GM12878 (cell line): ENCODE measurements around the gene IL19. TPM values are rescaled to one million over a fixed set of nuclear protein-coding genes. Genes with fewer than 3 reads are reported as not detected.

Experiments
- ATAC-seq: fragments of 200-7000 bp; cut with Tn5 transposase; 3 replicates; pipeline ENCODE4 v1.9.1; 2020; ENCODE audit warnings: mild to moderate bottlenecking, moderate library complexity
- BruUV-seq: library from RNA; stranded (reverse); fragments of 400-500 nt; replicated peaks from 2 replicates; lab custom pipeline; 2021; lab: Mats Ljungman, UMichigan
- CTCF ChIA-PET: fragments of 300-600 bp; sonication (Branson Sonifier 250); formaldehyde crosslinking; extraction: SDS; loops from one replicate; lab custom pipeline; 2021; ENCODE audit warnings: inconsistent platforms; lab: Yijun Ruan, JAX
- POLR2A ChIA-PET: fragments of 350-600 bp; formaldehyde crosslinking; extraction: SDS; loops from one replicate; lab custom pipeline; 2021; ENCODE audit warnings: inconsistent platforms; lab: Charles Lee
- RAD21 ChIA-PET: fragments of 300-600 bp; sonication (Branson Sonifier 250); formaldehyde crosslinking; loops from one replicate; lab custom pipeline; 2023; ENCODE audit warnings: antibody characterized with exemption; ENCODE audit not compliant: unreplicated experiment; lab: Charles Lee
- SMC1A ChIA-PET: fragments of 300-600 bp; sonication (Branson Sonifier 250); formaldehyde crosslinking; loops from one replicate; lab custom pipeline; 2023; ENCODE audit not compliant: unreplicated experiment, uncharacterized antibody; lab: Charles Lee
- DNase-seq: peaks from one replicate; pipeline ENCODE4 v3.0.0-alpha.2; 2011; ENCODE audit warnings: low read depth, low spot score
- FAIRE-seq: peaks from 3 replicates; lab custom pipeline; 2011; peaks lifted over from hg19 to GRCh38; lab: Jason Lieb, UNC
- H2AFZ ChIP-seq: 2 replicates; pipeline ENCODE4 v1.6.0; 2011; ENCODE audit warnings: low read depth, low read length, control low read depth; ENCODE audit not compliant: control insufficient read depth
- H3K27ac ChIP-seq: 2 replicates; pipeline ENCODE4 v1.5.1; 2011; ENCODE audit warnings: control low read depth; ENCODE audit not compliant: control insufficient read depth, insufficient read depth
- H3K27me3 ChIP-seq, 2 experiments: replicated peaks in 1 of 2; 2 replicates each; pipeline versions ENCODE4 v1.6.0 to v1.6.1; 2011; ENCODE audit warnings: low read length in 1 of 2; ENCODE audit not compliant: control insufficient read depth in 2 of 2, insufficient read depth in 2 of 2
- H3K36me3 ChIP-seq, 2 experiments: 2 replicates each; pipeline ENCODE4 v1.5.1; 2011; ENCODE audit warnings: low read length in 1 of 2; ENCODE audit not compliant: control insufficient read depth in 2 of 2, insufficient read depth in 2 of 2
- H3K4me1 ChIP-seq: 2 replicates; pipeline ENCODE4 v1.6.1; 2011; ENCODE audit warnings: mild to moderate bottlenecking, low read length, moderate library complexity, mixed read lengths; ENCODE audit not compliant: control insufficient read depth, insufficient read depth
- H3K4me2 ChIP-seq: 2 replicates; pipeline ENCODE4 v1.6.0; 2011; ENCODE audit warnings: control low read depth; ENCODE audit not compliant: control insufficient read depth, insufficient read depth
- H3K4me3 ChIP-seq: fragments of 200-600 bp; sonication (generic); 2 replicates; pipeline ENCODE4 v1.5.1; 2016
- H3K79me2 ChIP-seq: 2 replicates; pipeline ENCODE4 v1.6.0; 2011; ENCODE audit warnings: low read length; ENCODE audit not compliant: control insufficient read depth, insufficient read depth
- H3K9ac ChIP-seq: 2 replicates; pipeline ENCODE4 v1.8.0; 2011; ENCODE audit warnings: low read length, control low read depth, mixed read lengths; ENCODE audit not compliant: control insufficient read depth, insufficient read depth
- H3K9me3 ChIP-seq: replicated peaks from 3 replicates; pipeline ENCODE4 v1.5.1; 2011; ENCODE audit warnings: mild to moderate bottlenecking, low read length; ENCODE audit not compliant: control insufficient read depth, insufficient read depth
- H4K20me1 ChIP-seq: 2 replicates; pipeline ENCODE4 v1.6.0; 2011; ENCODE audit not compliant: control insufficient read depth, insufficient read depth
- CHD4 ChIP-seq: fragments of 200-600 bp; sonication (generic); IDR thresholded peaks from 2 replicates; pipeline ENCODE4 v1.6.1; 2016; ENCODE audit warnings: mild to moderate bottlenecking
- WGBS: methylation state at CpG from one replicate; pipeline ENCODE4 v1.1.6; 2016; ENCODE audit warnings: low lambda C conversion rate; ENCODE audit not compliant: insufficient replicate concordance, insufficient coverage; ENCODE audit errors: missing lambda C conversion rate; 5-methylcytosine and 5-hydroxymethylcytosine counted together
- in situ Hi-C: fragments of 300-500 bp; cut with MboI; formaldehyde crosslinking; loops from 9 replicates; pipeline ENCODE4 v1.14.3; 2018; ENCODE audit warnings: mixed read lengths
- intact Hi-C: fragments of 100-400 bp; cut with micrococcal nuclease; formaldehyde crosslinking; loops from one replicate; pipeline ENCODE4 v1.14.2; 2022; ENCODE audit not compliant: unreplicated experiment
- polyA plus RNA-seq, 11 experiments: library from polyadenylated mRNA; depleted of rRNA in 4 of 11; unstranded in 6 of 11; stranded (reverse) in 5 of 11; fragments of >200 nt; fragmentation: Nextera tagmentation in 4 of 11; fragmentation: Illumina TruSeq in 1 of 11; extraction: Ambion mirVana in 4 of 11; extraction: Trizol in 1 of 11; gene quantifications; 1 replicate in 1 of 11; 2 replicates in 10 of 11; pipeline versions ENCODE4 v1.2.1 to v1.2.3, GENCODE V29; 2011 to 2016; ENCODE audit warnings: inconsistent platforms in 2 of 11, missing spikeins in 2 of 11, low read depth in 1 of 11
- total RNA-seq, 4 experiments: library from RNA; depleted of rRNA in 3 of 4; stranded (reverse); fragments of >200 nt in 3 of 4; fragmentation: Illumina TruSeq in 1 of 4; extraction: Trizol in 1 of 4; gene quantifications; 2 replicates each; pipeline versions ENCODE4 v1.2.1 to v1.2.3, GENCODE V29; 2013 to 2021
- TF ChIP-seq, protein P1 (sequence below), 3 experiments: IDR thresholded peaks in 2 of 3; conservative IDR thresholded peaks in 1 of 3; 2 replicates each; pipeline ENCODE4 v1.5.1; 2011; ENCODE audit warnings: low read depth in 3 of 3, low read length in 3 of 3, mild to moderate bottlenecking in 3 of 3, control low read depth in 2 of 3, moderate library complexity in 2 of 3, inconsistent platforms in 1 of 3, mixed read lengths in 1 of 3; ENCODE audit not compliant: control insufficient read depth in 2 of 3, insufficient read depth in 1 of 3; ENCODE audit errors: extremely low read depth in 1 of 3

The IL19 gene
- total and polyA plus RNA-seq, 10 of the 15 experiments (the other 5 are each of a cell fraction or from before 2014, with no cell fraction given), result 0.10 to 0.73 (median 0.28) TPM; not detected in 6

GRCh38 chr1:206882555-206882954 lies 112.0 kb downstream of the IL19 start:
- no peak for FAIRE-seq
- no peaks in the 10 kb centered on the region for H3K4me1 ChIP-seq

More at GRCh38 chr1:206882555-206882954, 112.0 kb downstream of the IL19 start:
- H3K27ac ChIP-seq, result no peak overlapping the region
- no peak overlapping the region for H3K4me3 ChIP-seq
- no peak for DNase-seq
- WGBS, result 39% methylated on average over 3 of the region's 3 CpGs
- ChIA-PET SMC1A (interaction anchor here (1.0 to 2.3 kb wide), 4 partner anchors 11 to 148 kb away, joined by 3 to 9 read pairs (median 4); no protein-coding TSS in a partner anchor), POLR2A (no interaction called here), RAD21 (no interaction called here), CTCF (interaction anchor here (1.0 to 3.4 kb wide), 10 partner anchors 8 to 617 kb away, joined by 3 to 22 read pairs (median 5); partner anchors contain the start of gene IL20)
- no peak overlapping the region for H3K9ac ChIP-seq
- no peak overlapping the region for H2AFZ ChIP-seq
- no peaks in the 10 kb centered on the region for H4K20me1 ChIP-seq
- TF ChIP-seq, protein P1, sequence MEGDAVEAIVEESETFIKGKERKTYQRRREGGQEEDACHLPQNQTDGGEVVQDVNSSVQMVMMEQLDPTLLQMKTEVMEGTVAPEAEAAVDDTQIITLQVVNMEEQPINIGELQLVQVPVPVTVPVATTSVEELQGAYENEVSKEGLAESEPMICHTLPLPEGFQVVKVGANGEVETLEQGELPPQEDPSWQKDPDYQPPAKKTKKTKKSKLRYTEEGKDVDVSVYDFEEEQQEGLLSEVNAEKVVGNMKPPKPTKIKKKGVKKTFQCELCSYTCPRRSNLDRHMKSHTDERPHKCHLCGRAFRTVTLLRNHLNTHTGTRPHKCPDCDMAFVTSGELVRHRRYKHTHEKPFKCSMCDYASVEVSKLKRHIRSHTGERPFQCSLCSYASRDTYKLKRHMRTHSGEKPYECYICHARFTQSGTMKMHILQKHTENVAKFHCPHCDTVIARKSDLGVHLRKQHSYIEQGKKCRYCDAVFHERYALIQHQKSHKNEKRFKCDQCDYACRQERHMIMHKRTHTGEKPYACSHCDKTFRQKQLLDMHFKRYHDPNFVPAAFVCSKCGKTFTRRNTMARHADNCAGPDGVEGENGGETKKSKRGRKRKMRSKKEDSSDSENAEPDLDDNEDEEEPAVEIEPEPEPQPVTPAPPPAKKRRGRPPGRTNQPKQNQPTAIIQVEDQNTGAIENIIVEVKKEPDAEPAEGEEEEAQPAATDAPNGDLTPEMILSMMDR (IDR thresholded peaks at IDR 0.05 in 2 of 3, conservative IDR thresholded peaks at IDR 0.05 in 1 of 3; ENCODE audit: control insufficient read depth in 2 of 3, extremely low read depth in 1 of 3, insufficient read depth in 1 of 3, low read depth in 3 of 3, low read length in 3 of 3), result peak in 1 of 3 experiments; percentile 16; a peak in 1 of 6 replicates
- no peak for TF ChIP-seq CHD4
- ATAC-seq, result no peak
- in situ Hi-C loops (no loop called here), intact Hi-C loops (no loop called here)
- no TSS peak for BruUV-seq
- no peak overlapping the region for H3K4me2 ChIP-seq
- peaks cover 3% of the 10 kb centered on the region; the same call in 2 of the 3 replicates for H3K9me3 ChIP-seq
- no peaks in the 10 kb centered on the region for H3K27me3 ChIP-seq
- H3K36me3 ChIP-seq, result no peaks in the 10 kb centered on the region
- no peaks in the 10 kb centered on the region for H3K79me2 ChIP-seq
